H9 (cell line): ENCODE data around the gene CBR1. TPM values are rescaled to one million over a fixed set of nuclear protein-coding genes. Genes with fewer than 3 reads are reported as not detected.

Experiments
- DNase-seq: peaks from one replicate; pipeline ENCODE4 v3.0.0-alpha.2; 2017
- H2AFZ ChIP-seq: one replicate; pipeline ENCODE4 v1.6.1; 2013; ENCODE audit warnings: mild to moderate bottlenecking, low read length, control low read depth, moderate library complexity
- H2AK5ac ChIP-seq: 2 replicates; pipeline ENCODE4 v1.6.1; 2013; ENCODE audit warnings: low read length, control low read depth, mixed read lengths; ENCODE audit not compliant: insufficient read length
- H2BK120ac ChIP-seq: one replicate; pipeline ENCODE4 v1.6.1; 2013; ENCODE audit warnings: low read depth, mild to moderate bottlenecking, low read length, control low read depth, inconsistent platforms; ENCODE audit not compliant: poor library complexity, severe bottlenecking
- H2BK12ac ChIP-seq: 2 replicates; pipeline ENCODE4 v1.6.1; 2013; ENCODE audit warnings: low read length, control low read depth, mixed read lengths, low read depth; ENCODE audit not compliant: insufficient read length
- H2BK15ac ChIP-seq: 2 replicates; pipeline ENCODE4 v1.6.1; 2013; ENCODE audit warnings: low read depth, low read length, control low read depth
- H2BK20ac ChIP-seq: one replicate; pipeline ENCODE4 v1.6.1; 2013; ENCODE audit warnings: low read depth, mild to moderate bottlenecking, low read length, control low read depth, inconsistent platforms; ENCODE audit not compliant: poor library complexity, severe bottlenecking
- H2BK5ac ChIP-seq: 2 replicates; pipeline ENCODE4 v1.6.1; 2013; ENCODE audit warnings: low read length, control low read depth, mixed read lengths; ENCODE audit not compliant: insufficient read length
- H3K14ac ChIP-seq: 2 replicates; pipeline ENCODE4 v1.6.1; 2013; ENCODE audit warnings: low read length, control low read depth; ENCODE audit not compliant: insufficient read depth
- H3K18ac ChIP-seq: 2 replicates; pipeline ENCODE4 v1.6.1; 2013; ENCODE audit warnings: low read depth, mild to moderate bottlenecking, mixed read lengths, low read length, control low read depth; ENCODE audit not compliant: insufficient read length
- H3K23ac ChIP-seq: 2 replicates; pipeline ENCODE4 v1.6.1; 2013; ENCODE audit warnings: low read length, control low read depth, mixed read lengths, low read depth; ENCODE audit not compliant: insufficient read length
- H3K23me2 ChIP-seq: 2 replicates; pipeline ENCODE4 v1.6.1; 2013; ENCODE audit warnings: low read depth, mild to moderate bottlenecking, mixed read lengths, low read length, control low read depth; ENCODE audit not compliant: insufficient read length, poor library complexity, severe bottlenecking
- H3K27ac ChIP-seq: 2 replicates; pipeline ENCODE4 v1.5.1; 2013; ENCODE audit warnings: low read length, control low read depth, mixed read lengths, low read depth; ENCODE audit not compliant: insufficient read length
- H3K27me3 ChIP-seq: 2 replicates; pipeline ENCODE4 v1.6.1; 2013; ENCODE audit warnings: low read length, control low read depth, inconsistent platforms; ENCODE audit not compliant: insufficient read depth
- H3K4ac ChIP-seq: 2 replicates; pipeline ENCODE4 v1.6.1; 2013; ENCODE audit warnings: low read depth, mild to moderate bottlenecking, control low read depth, inconsistent platforms, low read length, moderate library complexity
- H3K4me1 ChIP-seq: 2 replicates; pipeline ENCODE4 v1.6.1; 2013; ENCODE audit warnings: low read length, control low read depth, inconsistent platforms; ENCODE audit not compliant: insufficient read depth
- H3K4me2 ChIP-seq: 2 replicates; pipeline ENCODE4 v1.6.1; 2013; ENCODE audit warnings: low read length, control low read depth, mixed read lengths; ENCODE audit not compliant: insufficient read length, insufficient read depth
- H3K56ac ChIP-seq: 2 replicates; pipeline ENCODE4 v1.6.1; 2013; ENCODE audit warnings: low read depth, mild to moderate bottlenecking, mixed read lengths, low read length, control low read depth; ENCODE audit not compliant: insufficient read length
- H3K79me1 ChIP-seq: 2 replicates; pipeline ENCODE4 v1.6.1; 2013; ENCODE audit warnings: low read depth, mild to moderate bottlenecking, moderate library complexity, low read length, control low read depth, inconsistent platforms; ENCODE audit not compliant: insufficient read depth, poor library complexity, severe bottlenecking
- H3K79me2 ChIP-seq: 2 replicates; pipeline ENCODE4 v1.6.1; 2013; ENCODE audit warnings: low read length, control low read depth, inconsistent platforms; ENCODE audit not compliant: insufficient read depth
- H3K9ac ChIP-seq: 2 replicates; pipeline ENCODE4 v1.6.1; 2013; ENCODE audit warnings: low read length, control low read depth, mixed read lengths; ENCODE audit not compliant: insufficient read length; ENCODE audit errors: extremely low read depth
- H3K9me3 ChIP-seq: one replicate; pipeline ENCODE4 v1.6.1; 2013; ENCODE audit warnings: low read depth, low read length, inconsistent platforms; ENCODE audit not compliant: control insufficient read depth
- H3T11ph ChIP-seq: one replicate; pipeline ENCODE4 v1.6.1; 2013; ENCODE audit warnings: mild to moderate bottlenecking, low read length, control low read depth, inconsistent platforms
- H4K20me1 ChIP-seq: one replicate; pipeline ENCODE4 v1.6.1; 2013; ENCODE audit not compliant: control insufficient read depth, insufficient read length, insufficient read depth
- H4K5ac ChIP-seq: 2 replicates; pipeline ENCODE4 v1.6.1; 2013; ENCODE audit warnings: low read depth, mild to moderate bottlenecking, mixed read lengths, low read length, control low read depth; ENCODE audit not compliant: insufficient read length
- H4K8ac ChIP-seq: replicated peaks from 2 replicates; pipeline ENCODE4 v1.6.1; 2013; ENCODE audit warnings: low read length, control low read depth, mixed read lengths, low read depth; ENCODE audit not compliant: insufficient read length
- H4K91ac ChIP-seq: 2 replicates; pipeline ENCODE4 v1.6.1; 2013; ENCODE audit warnings: low read depth, mild to moderate bottlenecking, moderate library complexity, mixed read lengths, low read length, control low read depth; ENCODE audit not compliant: insufficient read length
- H3K27ac Mint-ChIP-seq, 3 experiments: 2 replicates in 2 of 3; 3 replicates in 1 of 3; pipeline ENCODE4 v1.8.0; 2020 to 2021; ENCODE audit warnings: mixed read lengths in 3 of 3, mild to moderate bottlenecking in 1 of 3, moderate library complexity in 1 of 3
- H3K27me3 Mint-ChIP-seq: 2 replicates; pipeline ENCODE4 v1.8.0; 2021; ENCODE audit warnings: low read depth, mild to moderate bottlenecking, moderate library complexity, mixed read lengths
- H3K36me3 Mint-ChIP-seq, 3 experiments: 2 replicates in 2 of 3; 3 replicates in 1 of 3; pipeline ENCODE4 v1.8.0; 2020 to 2021; ENCODE audit warnings: low read depth in 3 of 3, mixed read lengths in 3 of 3; ENCODE audit not compliant: insufficient read depth in 1 of 3
- H3K4me1 Mint-ChIP-seq, 2 experiments: 2 replicates each; pipeline ENCODE4 v1.8.0; 2020; ENCODE audit warnings: mixed read lengths in 2 of 2
- H3K4me3 Mint-ChIP-seq, 2 experiments: 2 replicates in 1 of 2; 3 replicates in 1 of 2; pipeline ENCODE4 v1.8.0; 2020 to 2021; ENCODE audit warnings: mild to moderate bottlenecking in 2 of 2, mixed read lengths in 2 of 2, moderate library complexity in 1 of 2
- H3K9me3 Mint-ChIP-seq, 2 experiments: 2 replicates in 1 of 2; 3 replicates in 1 of 2; pipeline ENCODE4 v1.8.0; 2020; ENCODE audit warnings: mild to moderate bottlenecking in 2 of 2, mixed read lengths in 2 of 2, moderate library complexity in 1 of 2
- CTCF ChIP-seq: fragments of 200-600 bp; sonication (generic); conservative IDR thresholded peaks from 3 replicates; pipeline ENCODE4 v1.8.0; 2021; ENCODE audit warnings: antibody characterized with exemption, mild to moderate bottlenecking
- WGBS: extraction: QIAGEN DNeasy Blood & Tissue Kit; methylation state at CpG from one replicate; pipeline ENCODE4 v1.1.7; 2013; ENCODE audit warnings: missing lambda C conversion rate, low lambda C conversion rate, mixed read lengths; ENCODE audit not compliant: insufficient read length; ENCODE audit errors: extremely low coverage; 5-methylcytosine and 5-hydroxymethylcytosine counted together
- total RNA-seq: library from RNA; stranded (reverse); gene quantifications from 2 replicates; pipeline ENCODE4 v1.2.1, GENCODE V29; 2021

Gene CBR1
- total RNA-seq, 1 experiment from 2014 or later: 5.7 TPM

GRCh38 chr21:36061445-36061844 is 8.4 kb upstream of the CBR1 start:
- Histone ChIP-seq H3K23ac (no peak overlapping the region), H4K8ac (no peak overlapping the region), H3K14ac (no peak overlapping the region), H2AFZ (no peak overlapping the region), H3T11ph (no peak overlapping the region), H2BK120ac (peak overlapping the region; percentile 53), H3K79me2 (peaks cover 4% of the 10 kb centered on the region; the same call in 1 of the 2 replicates), H3K9me3 (no peaks in the 10 kb centered on the region), H2BK20ac (no peak overlapping the region), H3K56ac (no peak overlapping the region), H4K5ac (no peak overlapping the region), H4K91ac (no peak overlapping the region), H2BK5ac (no peak overlapping the region), H3K4ac (no peak overlapping the region), H2BK15ac (no peak overlapping the region), H3K27me3 (no peaks in the 10 kb centered on the region), H4K20me1 (no peaks in the 10 kb centered on the region), H3K79me1 (no peaks in the 10 kb centered on the region), H3K18ac (no peak overlapping the region), H2AK5ac (no peak overlapping the region), H3K4me1 (0 out of 2 replicates have a peak, but pooled peaks cover 3% of the 10 kb centered on the region), H3K27ac (no peak overlapping the region), H2BK12ac (no peak overlapping the region), H3K9ac (no peak overlapping the region), H3K4me2 (peak overlapping the region; percentile 84), H3K23me2 (peaks cover 7% of the 10 kb centered on the region)
- no peak for TF ChIP-seq CTCF
- no CpG with 5 or more reads among the region's 2 CpGs for WGBS
- peaks cover 19 to 24% (median 24%) of the 10 kb centered on the region in 3 experiments; a peak in 6 of 7 replicates for H3K36me3 Mint-ChIP-seq
- peaks cover 22 to 32% of the 10 kb centered on the region in 2 experiments for H3K4me1 Mint-ChIP-seq
- no peaks in the 10 kb centered on the region; a peak in 1 of 5 replicates for H3K9me3 Mint-ChIP-seq
- peak overlapping the region; percentile 90 to 94; a peak in 3 of 5 replicates for H3K4me3 Mint-ChIP-seq
- H3K27ac Mint-ChIP-seq: 0 out of 7 replicates have a peak overlapping the region, but pooled peaks of 1 of the 3 experiments have one; percentile 19
- H3K27me3 Mint-ChIP-seq: no peaks in the 10 kb centered on the region; the same call in 1 of the 2 replicates
- DNase-seq: no peak
